GM15510 (cell line): ENCODE measurements around the gene PCDHGC5.

Experiments
- POLR2A ChIP-seq: IDR thresholded peaks from 3 replicates; pipeline ENCODE4 v1.6.1; 2011; ENCODE audit warnings: borderline replicate concordance; ENCODE audit not compliant: insufficient read length; ENCODE audit errors: extremely low read depth

PCDHGC5 gene

DNA sequence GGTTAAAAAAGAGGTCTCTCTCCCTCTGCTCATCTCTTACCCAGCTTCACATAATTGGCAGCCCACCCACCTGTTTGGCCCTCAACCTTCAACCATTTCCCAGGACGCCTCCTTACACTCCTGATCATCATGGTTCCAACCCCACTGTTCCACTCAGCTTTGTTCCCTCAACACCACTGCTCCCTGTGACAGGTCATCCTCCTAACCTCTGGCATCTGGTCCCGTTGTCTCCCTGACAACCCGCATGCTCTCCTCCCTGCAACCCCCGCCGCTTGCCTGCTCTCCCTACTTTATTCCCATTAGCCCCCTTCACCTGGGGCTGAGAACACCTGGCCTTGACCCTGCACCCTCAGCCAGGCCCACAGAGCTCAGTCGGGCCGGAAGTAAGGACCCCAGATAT, 12.9 kb downstream of the PCDHGC5 start:
- TF ChIP-seq POLR2A: no peak

DNA sequence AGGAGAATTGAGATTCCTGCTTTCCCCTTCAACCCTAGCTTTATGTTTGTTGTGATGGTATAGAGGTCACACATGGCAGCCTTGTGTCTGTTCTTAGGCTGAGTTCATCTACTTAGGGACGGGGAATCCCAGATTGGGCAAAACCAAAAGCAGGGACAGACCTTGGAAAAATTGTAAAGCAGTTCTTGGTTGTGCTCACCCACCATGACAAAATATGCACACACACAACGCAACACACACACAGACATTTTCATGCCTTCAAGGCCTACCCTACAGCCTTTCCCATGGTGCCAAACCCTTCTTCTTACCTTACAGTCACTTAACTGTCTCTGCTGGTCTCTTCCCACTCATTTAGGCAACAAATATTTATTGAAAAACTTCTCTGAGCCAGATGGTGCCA, 14.8 kb downstream of the PCDHGC5 start:
- TF ChIP-seq POLR2A: no peak

DNA sequence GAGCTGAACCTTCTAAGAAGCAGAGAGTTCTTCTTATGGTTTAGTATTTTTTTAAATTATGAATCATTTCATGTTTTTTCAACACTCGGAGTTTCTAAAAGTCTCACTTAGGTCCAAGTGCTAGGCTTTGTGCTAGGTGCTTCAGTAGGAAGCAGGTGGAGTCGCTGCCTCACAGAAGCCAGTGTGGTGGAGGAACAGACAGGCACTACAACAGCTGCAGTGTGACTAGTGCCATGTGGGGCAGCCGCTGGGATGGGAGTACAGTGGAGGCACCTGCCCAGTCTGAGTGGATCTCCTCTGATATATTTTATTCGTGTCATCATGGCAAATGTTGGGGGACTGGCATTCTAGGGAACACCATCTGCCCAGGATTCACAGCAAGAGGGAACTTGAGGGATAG, 15.3 kb downstream of the PCDHGC5 start:
- no peak for TF ChIP-seq POLR2A

DNA sequence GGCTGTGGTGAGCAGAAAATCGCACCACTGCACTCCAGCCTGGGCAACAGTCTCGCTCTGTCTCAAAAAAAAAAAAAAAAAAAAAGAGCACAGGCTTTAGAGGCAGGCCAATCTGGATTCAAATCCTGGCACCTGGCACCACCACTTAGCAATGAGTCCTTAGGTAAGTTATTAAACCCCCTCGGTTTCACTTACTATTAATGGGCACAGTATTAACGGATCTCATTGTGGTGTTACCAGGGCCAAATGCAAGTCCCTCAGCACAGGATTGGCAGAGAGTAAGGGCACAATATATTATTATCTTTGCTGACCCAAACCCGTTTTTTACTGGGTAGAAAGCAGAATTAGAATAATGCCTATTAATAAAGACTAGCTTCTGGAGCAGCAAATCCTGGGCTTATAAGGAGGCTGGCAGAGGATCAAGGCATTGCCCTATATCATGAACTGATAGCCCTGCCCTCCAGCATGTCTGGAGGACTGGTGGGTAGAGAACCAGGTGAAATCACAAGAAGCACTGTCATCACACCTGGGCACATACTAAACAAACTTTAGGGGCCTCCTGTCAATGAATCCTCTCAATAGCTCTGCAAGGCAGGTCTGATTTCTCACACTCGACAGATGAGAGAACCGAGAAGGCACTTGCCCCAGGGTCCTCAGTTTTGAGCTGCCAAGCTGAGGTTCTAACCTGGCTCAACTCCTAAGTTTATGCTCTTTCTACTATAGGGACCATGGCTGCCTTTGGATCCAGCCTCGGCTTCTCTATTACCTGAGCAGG, 17.7 kb downstream of the PCDHGC5 start:
- TF ChIP-seq POLR2A: no peak

DNA sequence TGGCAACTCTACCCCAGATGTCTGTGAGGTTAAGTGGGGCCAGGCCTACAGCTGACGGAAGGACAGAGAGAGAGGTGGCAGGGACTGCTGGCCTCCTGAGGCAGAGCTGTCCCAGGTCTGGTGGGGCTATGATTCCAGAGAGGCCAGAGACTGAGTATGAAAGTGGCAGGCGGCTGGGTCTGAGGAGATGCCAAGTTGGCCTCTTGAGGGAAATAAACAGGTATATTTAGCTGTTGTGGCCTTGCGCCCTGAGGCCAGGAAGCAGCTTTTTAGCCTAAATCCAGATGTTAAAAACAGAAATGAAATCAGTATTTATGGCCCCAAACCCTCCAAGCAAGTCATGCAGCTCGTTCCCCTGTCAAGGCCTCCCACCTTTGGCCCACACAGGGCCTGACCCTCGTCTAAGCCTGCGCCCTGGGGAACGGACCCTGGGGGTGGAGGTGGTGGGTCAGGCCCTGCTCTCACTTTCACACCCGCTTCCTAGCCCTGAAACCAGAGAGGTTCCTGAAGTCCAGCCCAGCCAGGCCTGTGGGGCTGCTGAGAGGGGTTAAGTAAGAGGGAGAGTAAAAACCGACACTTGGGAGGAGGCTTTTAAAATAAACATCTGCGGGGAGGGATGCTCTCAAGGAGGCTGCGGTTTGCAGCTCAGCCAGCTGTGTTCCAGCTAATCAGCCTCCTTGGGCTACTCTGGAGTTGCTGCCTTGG, 18.7 kb downstream of the PCDHGC5 start:
- TF ChIP-seq POLR2A: peak; percentile 11

DNA sequence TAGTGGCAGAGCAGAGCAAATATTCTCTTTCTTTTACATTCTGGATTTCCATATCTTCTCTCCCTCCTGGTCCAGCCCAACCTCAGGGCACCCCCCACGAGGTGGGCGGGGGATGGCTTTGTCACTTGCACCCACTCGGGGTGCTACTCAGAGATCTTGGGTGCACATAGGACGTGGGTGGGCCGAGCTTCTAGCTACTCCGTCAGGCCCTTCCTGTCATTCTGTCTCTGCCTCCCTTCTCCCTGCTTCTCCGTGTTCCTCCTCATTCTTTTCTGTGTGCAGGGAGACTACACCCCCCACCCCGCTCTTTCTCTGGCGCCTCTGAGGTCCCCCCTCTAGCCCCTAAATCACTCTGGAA, 19.5 kb downstream of the PCDHGC5 start:
- no peak for TF ChIP-seq POLR2A

DNA sequence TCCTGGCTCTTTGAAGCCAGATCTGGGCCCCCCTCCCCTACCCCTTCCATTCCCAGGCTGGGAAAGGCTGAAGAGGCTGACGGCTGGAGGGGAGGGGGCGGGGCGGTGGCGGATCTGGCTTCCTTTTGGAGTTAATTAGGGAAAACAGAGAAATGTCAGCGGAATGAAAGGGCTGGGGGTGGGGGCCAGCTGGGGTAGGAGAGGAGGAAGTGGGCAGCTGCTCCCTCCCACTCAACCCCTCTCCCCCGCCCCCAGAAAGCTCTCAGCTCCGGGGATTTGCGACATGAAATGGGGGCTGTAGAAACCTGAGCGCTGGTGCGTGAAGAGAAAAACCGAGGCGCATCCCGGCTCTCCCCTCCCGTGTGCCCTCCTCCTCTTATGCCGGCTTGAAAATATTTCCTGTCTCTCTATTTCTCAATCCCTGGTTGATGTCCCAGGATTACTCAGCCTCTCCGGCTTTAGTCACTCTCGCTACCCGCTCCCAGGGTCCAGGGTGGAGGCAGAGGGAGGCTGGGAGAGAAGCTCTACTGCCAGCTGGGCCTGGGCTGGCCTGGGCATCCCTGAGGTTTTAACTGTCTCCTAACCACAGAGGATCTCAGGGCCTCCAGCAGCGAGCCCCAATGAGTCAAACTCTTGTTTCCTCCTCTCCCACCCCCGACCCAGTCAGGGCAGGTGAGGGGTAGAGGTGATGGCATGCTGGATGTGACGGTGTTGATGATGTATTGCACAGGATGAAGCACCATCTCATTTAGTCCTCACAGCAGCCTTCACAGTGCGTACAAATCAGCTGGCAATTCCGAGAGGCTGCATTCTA, 20.1 kb downstream of the PCDHGC5 start:
- no peak for TF ChIP-seq POLR2A

DNA sequence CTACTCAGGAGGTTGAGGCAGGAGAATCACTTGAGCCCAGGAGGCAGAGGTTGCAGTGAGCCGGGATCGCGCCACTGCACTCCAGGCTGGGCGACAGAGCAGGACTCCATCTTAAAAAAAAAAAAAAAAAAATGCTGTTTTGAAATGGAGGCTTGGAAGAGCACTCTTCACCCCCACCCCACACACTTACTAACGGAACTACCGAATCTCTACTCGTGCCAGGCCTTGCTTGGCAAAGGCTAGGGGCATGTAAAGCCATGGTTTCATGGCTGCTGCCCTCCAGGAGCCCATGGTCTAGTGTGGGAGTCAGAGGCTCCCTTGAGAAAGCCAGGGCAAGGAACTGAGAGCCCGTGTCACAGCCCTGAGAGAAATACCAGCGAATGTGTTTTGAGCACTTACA, 21.3 kb downstream of the PCDHGC5 start:
- TF ChIP-seq POLR2A: no peak

DNA sequence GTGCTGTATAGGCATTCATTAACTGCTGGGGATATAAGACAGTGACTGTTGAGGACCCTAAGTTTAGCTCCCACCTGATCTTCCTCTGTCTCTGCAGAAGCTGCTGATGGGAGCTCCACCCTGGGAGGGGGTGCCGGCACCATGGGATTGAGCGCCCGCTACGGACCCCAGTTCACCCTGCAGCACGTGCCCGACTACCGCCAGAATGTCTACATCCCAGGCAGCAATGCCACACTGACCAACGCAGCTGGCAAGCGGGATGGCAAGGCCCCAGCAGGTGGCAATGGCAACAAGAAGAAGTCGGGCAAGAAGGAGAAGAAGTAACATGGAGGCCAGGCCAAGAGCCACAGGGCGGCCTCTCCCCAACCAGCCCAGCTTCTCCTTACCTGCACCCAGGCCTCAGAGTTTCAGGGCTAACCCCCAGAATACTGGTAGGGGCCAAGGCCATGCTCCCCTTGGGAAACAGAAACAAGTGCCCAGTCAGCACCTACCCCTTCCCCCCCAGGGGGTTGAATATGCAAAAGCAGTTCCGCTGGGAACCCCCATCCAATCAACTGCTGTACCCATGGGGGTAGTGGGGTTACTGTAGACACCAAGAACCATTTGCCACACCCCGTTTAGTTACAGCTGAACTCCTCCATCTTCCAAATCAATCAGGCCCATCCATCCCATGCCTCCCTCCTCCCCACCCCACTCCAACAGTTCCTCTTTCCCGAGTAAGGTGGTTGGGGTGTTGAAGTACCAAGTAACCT, 22.1 kb downstream of the PCDHGC5 start:
- peak; percentile 71 for TF ChIP-seq POLR2A

DNA sequence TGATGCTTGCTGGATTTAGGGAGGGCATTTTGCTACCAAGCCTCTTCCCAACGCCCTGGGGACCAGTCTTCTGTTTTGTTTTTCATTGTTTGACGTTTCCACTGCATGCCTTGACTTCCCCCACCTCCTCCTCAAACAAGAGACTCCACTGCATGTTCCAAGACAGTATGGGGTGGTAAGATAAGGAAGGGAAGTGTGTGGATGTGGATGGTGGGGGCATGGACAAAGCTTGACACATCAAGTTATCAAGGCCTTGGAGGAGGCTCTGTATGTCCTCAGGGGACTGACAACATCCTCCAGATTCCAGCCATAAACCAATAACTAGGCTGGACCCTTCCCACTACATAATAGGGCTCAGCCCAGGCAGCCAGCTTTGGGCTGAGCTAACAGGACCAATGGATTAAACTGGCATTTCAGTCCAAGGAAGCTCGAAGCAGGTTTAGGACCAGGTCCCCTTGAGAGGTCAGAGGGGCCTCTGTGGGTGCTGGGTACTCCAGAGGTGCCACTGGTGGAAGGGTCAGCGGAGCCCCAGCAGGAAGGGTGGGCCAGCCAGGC, 23.0 kb downstream of the PCDHGC5 start:
- TF ChIP-seq POLR2A: no peak

DNA sequence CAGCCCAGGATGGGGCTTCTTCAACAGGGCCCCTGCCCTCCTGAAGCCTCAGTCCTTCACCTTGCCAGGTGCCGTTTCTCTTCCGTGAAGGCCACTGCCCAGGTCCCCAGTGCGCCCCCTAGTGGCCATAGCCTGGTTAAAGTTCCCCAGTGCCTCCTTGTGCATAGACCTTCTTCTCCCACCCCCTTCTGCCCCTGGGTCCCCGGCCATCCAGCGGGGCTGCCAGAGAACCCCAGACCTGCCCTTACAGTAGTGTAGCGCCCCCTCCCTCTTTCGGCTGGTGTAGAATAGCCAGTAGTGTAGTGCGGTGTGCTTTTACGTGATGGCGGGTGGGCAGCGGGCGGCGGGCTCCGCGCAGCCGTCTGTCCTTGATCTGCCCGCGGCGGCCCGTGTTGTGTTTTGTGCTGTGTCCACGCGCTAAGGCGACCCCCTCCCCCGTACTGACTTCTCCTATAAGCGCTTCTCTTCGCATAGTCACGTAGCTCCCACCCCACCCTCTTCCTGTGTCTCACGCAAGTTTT, 23.6 kb downstream of the PCDHGC5 start:
- no peak for TF ChIP-seq POLR2A

DNA sequence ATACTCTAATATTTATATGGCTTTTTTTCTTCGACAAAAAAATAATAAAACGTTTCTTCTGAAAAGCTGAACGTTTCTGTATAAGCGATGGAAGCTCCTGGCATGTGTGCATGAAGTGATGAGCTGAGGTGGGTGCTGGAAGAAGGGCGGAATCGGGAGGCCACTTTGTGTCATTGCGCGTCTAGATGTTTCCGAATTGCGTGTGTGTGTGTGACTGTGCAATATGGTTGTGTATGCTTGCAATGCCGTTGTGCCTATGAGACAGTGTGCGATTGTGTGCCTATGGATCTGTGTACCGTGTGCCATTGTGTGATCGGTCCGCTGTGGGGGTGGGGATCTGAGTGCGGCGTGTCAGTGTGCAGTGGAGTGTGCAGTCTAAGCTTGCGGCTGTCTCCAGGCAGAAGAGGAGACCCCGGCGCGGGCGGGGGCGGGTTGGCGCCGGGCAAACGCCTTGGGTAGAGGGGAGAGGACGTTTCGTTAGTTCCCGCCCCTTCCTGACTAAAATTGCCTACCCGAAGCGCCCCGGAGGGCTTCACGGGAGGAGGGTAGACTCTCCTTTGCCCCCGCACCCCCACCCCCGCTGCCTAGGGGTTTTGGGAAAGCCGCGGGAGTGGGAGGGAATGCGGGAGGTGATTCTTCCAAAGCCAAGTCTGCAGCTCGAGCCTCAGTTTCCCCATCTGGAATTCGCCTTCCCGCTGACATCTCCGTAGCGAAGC, 24.2 kb downstream of the PCDHGC5 start:
- TF ChIP-seq POLR2A: no peak

DNA sequence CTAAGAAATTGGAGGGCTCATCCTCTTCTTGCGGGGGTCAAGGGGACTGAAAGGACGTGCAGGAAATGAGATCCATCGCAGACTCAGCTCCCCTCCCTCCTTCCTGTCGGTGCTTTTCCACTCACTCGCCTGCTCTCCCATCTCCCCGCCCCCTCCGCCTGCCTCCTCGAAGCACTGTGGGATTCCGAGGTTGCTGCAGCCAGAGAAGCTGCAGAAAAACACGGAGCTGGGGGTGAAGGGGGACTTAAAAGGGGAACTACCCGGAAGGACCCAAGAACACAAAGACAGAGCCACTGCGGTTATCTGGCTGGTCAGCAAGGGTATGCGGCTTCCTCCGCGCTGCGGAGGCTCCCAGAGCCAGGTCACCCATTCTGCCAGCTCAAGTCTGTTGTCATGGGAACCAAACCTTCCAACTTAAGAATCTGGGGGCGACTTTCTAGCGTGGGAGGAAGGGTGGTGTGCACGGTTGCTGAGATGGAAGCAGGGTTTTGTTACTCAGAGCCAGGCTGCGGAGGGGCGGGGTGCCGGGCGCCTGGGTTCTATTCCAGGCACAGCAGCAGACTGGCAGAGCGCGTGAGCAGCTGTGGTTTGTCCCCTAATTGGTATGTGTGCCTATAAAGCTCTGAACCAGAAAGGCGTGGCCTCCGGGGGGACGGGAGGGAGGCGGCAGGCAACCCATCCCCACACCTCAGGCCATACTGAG, 24.9 kb downstream of the PCDHGC5 start:
- no peak for TF ChIP-seq POLR2A
